Mammary epithelial cell (primary cell): Measurements from ENCODE around the gene APBA2.

Source experiments
- EZH2 ChIP-seq: IDR thresholded peaks from 2 replicates; pipeline ENCODE4 v1.6.1; 2012; ENCODE audit warnings: low read length, inconsistent platforms, borderline replicate concordance
- TF ChIP-seq, protein P1 (sequence below), 2 donors: IDR thresholded peaks in 1 of 2; conservative IDR thresholded peaks in 1 of 2; 2 replicates each; pipeline ENCODE4 v1.5.1; 2011 to 2012; ENCODE audit warnings: inconsistent platforms in 2 of 2, low read length in 2 of 2, mild to moderate bottlenecking in 2 of 2, control low read depth in 1 of 2, low read depth in 1 of 2; ENCODE audit not compliant: insufficient read depth in 1 of 2; ENCODE audit errors: extremely low read depth in 1 of 2

DNA sequence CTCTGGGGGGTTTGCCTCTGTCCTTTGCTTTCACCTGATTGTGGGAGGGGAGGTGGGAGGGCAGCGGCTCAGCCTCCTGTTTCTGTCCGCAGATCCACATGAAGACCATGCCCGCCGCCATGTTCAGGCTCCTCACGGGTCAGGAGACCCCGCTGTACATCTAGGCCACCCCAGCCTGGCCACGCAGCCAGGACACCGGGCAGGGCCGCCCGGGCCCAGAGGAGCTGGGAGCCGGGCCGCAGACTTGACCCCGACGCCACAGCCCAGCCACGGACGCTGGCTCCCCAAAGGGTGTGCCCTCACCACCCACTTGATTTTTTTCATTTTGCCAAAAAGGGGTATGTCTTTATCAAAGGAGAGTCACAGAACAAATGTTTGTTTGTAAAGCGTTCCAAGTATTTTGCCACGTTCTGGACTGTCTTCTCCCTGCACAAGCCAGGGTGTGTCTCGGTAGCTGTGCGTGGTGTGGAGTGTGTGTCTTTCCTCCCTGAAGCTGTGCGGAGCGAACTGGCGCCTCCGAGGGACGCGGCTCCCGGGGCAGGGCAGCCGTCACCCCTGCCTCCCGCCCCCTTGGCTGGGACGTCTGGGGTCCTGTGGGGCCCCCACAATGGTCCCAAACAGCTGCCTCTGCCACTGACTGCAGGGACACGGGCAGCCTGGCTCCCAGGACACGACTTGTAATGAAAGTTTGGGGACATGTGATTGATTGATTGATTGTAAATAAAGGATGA lies 231.4 kb downstream of the APBA2 start:
- TF ChIP-seq, protein P1, sequence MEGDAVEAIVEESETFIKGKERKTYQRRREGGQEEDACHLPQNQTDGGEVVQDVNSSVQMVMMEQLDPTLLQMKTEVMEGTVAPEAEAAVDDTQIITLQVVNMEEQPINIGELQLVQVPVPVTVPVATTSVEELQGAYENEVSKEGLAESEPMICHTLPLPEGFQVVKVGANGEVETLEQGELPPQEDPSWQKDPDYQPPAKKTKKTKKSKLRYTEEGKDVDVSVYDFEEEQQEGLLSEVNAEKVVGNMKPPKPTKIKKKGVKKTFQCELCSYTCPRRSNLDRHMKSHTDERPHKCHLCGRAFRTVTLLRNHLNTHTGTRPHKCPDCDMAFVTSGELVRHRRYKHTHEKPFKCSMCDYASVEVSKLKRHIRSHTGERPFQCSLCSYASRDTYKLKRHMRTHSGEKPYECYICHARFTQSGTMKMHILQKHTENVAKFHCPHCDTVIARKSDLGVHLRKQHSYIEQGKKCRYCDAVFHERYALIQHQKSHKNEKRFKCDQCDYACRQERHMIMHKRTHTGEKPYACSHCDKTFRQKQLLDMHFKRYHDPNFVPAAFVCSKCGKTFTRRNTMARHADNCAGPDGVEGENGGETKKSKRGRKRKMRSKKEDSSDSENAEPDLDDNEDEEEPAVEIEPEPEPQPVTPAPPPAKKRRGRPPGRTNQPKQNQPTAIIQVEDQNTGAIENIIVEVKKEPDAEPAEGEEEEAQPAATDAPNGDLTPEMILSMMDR (conservative IDR thresholded peaks at IDR 0.05 in 1 of 2, IDR thresholded peaks at IDR 0.05 in 1 of 2; ENCODE audit: extremely low read depth in 1 of 2, insufficient read depth in 1 of 2, low read depth in 1 of 2, low read length in 2 of 2) = no peak
- no peak for TF ChIP-seq EZH2
